D721Med (cell line): ENCODE results near the gene TACC3.

Source experiments
- DNase-seq: peaks from one replicate; pipeline ENCODE4 v3.0.0; 2011; ENCODE audit warnings: low spot score; ENCODE audit not compliant: insufficient read length
- FAIRE-seq: peaks from 2 replicates; lab custom pipeline; 2011; peaks lifted over from hg19 to GRCh38; lab: Jason Lieb, UNC
- CTCF ChIP-seq: IDR thresholded peaks from 2 replicates; pipeline ENCODE4 v1.5.1; 2012; ENCODE audit warnings: mild to moderate bottlenecking, control low read depth; ENCODE audit not compliant: insufficient read depth; ENCODE audit errors: missing control alignments

The TACC3 gene

DNA sequence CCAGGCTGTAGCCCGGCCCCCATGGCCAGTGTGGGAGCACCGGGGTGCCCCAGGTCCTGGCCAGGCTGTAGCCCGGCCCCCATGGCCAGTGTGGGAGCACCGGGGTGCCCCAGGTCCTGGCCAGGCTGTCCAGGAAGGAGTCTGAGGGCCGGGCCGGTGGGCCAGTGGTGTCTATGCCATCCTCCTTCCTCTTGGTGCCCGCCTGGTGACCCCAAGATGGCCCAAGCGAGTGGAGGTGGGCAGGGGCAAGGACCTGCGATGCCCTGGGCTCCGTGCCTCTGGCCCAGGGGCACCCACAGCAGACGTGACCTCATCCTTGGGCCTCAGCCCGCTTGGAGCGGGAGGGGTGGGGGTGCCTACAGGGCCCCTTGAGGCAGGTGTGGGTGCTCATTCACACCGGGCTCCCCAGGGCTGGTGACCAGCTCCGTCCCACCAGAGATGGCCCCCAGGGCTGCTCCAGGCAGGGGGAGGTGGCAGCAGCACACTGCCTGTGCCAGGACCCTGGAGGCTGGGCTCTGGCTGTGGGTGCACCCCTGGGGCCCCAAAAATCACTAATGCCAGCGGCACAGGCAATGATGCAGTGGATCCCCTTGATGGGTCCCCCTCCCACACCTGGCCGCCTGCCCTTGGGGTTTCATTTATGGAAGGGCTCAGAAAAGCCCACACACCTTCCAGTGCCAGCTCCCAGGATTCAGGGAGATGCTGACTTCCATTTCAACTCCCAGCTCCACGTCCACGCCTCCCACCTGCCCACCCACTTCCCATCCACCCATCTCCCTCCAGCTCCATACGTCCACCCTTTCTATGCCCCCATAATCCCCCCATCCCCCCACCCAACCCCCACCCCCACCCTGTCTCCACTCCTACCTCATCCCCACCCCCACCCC is 35.8 kb downstream of the TACC3 start:
- no peak for TF ChIP-seq CTCF
- DNase-seq, result no peak
- no peak for FAIRE-seq

DNA sequence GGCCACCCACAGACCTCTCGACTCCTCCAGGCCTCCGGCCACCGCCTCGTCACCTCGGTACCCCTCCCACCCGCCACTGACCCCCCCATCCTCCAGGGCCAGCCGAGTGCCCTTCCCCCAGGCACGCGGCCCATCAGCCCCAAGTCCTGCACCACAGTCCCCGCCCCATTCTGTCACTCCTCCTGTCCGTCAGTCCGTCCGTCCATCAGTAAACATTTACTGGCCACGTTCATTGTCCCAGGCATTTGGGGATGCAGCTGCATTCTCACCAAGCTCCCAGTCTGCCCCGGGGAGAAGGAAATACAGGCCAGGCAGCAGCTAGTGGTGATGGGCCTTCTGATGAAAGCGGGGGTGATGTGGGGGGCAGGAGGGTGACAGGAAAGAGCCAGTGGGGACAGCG is 36.5 kb downstream of the TACC3 start:
- TF ChIP-seq CTCF, result no peak
- FAIRE-seq, result no peak
- DNase-seq, result no peak

DNA sequence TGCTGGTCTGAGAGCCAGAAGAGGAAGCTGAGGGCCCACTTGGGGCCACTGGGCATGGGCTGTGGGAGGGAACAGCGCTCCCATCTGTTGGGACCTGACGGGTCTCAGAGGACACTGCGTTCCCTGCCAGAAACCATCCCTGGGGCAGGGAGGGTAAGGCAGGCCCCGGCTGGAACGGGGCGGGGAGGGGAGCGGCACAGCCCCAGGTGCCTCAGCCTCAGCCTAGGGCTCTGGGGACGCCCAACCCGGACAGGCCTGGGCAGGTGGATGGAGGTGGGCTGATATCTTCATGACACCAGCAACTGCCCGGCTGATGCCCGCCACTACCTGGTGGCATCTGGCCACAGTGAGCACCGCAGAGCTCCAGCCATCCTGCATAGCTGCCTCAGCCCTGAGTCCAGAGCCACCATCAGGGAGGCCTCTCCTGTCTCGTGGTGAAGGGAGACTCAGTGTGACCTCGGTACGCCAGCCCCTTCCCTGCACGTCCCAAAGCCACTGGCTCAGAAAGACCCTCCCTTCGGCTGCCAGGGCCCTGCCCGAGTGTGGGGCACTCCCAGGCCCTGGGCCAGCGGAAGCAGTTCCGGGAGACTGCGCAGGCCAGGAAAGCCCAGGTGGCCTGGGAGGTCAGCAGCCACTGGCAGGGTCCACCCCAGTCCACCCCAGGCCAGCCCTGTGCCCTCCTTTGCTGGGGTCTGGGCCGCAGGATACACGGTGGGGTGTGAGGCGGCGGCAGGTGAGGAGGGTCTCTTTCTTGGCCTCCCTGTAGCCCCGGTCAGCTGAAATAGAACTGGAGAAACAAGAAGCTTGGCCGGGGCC is 37.2 kb downstream of the TACC3 start:
- no peak for TF ChIP-seq CTCF
- no peak for FAIRE-seq

GRCh38 chr4:1759170-1759817 is 38.0 kb downstream of the TACC3 start:
- no peak for TF ChIP-seq CTCF
- DNase-seq, result no peak
- no peak for FAIRE-seq

More for the DNA sequence above, 37.2 kb downstream of the TACC3 start:
- no peak for DNase-seq

GRCh38 chr4:1759818-1760223 is 38.5 kb downstream of the TACC3 start:
- FAIRE-seq (no peak), DNase-seq (no peak)
- no peak for TF ChIP-seq CTCF

- TF ChIP-seq CTCF, result no peak
- FAIRE-seq (no peak), DNase-seq (no peak)
These were observed 39.3 kb downstream of the TACC3 start for GRCh38 chr4:1760521-1761071.
